Stimulated activated CD4-positive, alpha-beta T cell treated with anti-CD3 and anti-CD28 coated beads, TNF-alpha, amount 100 ng/mL, for 48 hours (primary cell): ENCODE measurements around the gene KCNIP1.
A peak's percentile ranks its signal among the peaks of the same experiment; 100 is the strongest.

Experiments used
- DNase-seq, 3 donors: peaks; one replicate each; pipeline ENCODE4 v3.0.0-alpha.2; 2020; ENCODE audit warnings: low read depth in 3 of 3

KCNIP1 gene

DNA sequence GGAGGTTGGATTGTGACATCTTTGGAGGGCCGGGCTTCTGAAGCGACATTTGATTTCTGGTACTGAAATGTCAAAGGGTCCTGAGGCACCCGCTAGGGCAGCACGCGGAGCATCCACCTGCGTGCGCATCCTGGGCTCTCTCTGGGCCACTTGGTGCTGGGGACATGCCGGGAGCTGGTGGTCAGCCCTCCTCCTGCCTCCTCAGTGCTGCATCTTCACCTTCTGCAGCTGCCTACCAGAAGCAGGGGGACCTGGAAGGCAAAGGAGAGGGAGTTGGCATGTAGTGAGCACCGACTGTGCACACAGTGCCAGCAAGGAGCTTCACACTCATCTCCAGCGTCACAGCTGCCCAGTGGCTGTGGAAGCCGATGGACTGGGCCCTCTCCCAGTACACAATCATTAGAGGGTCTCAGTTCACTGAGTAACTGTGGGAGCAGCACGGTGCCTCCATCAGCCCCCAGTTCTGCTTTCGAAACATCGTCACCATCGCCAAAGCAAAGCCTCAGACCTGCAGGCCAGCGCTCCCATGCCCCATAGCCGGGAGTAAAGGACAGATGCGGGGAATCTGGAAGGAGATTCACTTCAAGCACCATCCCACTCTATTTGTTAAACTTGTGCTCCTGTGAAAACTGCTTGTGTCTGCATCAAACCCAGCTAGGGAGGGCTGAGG, 138.4 kb downstream of the KCNIP1 start:
- no peak for DNase-seq

DNA sequence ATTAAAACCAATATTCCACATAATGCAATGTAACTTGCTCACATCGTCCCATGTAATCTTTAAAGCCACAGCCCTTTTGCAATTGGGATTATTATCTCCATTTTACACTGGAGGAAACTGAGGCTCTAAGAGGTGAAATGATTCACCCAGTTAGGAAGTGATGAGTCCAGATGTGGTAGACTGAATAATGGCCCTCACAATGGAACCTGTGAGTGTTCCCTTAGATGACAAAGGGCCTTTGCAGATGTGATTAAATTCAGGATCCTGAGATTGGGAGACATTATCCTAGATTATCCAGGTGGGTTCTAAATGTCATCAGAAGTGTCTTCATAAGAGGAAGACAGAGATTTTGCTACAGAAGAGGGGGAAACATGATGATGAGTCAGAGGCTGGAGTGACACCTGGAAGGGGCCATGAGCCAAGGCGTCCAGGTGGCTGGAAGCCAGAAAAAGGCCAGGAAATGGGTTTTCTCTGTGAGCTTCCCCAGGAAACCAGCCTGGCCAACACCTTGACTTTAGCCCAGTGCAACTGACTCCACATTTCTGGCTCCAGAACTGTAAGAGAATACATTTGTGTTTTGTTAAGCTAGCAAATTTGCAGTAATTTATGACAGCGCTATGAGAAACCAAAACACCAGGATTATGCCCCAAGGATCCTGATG, 139.1 kb downstream of the KCNIP1 start:
- no peak for DNase-seq

DNA sequence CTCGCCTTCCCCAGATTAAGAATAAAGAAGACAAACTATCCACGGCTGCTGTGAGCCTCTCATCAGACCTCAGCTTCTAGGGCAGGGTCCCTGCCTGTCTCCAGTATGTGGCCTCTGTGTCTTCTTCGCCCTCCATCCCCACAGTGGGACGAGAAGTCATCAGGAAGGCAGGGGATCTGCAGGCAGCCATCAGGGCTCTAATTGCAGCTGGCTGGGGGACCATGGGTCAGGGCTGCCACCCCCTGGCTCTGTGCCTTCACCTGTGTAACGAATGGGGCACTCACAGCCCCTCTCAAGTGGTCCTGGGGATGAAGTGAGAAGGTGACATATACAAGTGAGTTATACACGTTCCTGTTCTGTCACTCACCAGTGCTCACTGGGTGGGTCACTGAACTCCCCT, 139.8 kb downstream of the KCNIP1 start:
- DNase-seq: no peak

DNA sequence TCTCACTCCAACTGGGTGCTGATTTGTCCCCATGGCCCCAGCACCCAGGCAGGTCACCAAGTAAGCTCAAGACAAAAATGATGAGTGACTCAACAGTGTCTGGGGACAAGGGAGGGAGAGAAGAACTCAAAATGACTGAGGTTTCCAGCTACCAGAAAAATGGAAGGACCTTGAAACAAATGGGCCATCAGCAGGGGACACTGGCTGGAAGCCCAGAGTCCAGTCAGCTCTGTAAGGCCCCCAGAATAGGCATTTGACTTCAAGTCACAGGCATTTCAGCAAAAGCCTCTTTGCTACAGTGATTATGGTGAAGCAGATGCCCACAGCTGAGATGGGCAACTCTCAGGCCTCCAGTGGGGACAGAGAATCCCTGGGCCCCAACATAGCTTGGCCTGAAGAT, 140.7 kb downstream of the KCNIP1 start:
- no peak for DNase-seq

DNA sequence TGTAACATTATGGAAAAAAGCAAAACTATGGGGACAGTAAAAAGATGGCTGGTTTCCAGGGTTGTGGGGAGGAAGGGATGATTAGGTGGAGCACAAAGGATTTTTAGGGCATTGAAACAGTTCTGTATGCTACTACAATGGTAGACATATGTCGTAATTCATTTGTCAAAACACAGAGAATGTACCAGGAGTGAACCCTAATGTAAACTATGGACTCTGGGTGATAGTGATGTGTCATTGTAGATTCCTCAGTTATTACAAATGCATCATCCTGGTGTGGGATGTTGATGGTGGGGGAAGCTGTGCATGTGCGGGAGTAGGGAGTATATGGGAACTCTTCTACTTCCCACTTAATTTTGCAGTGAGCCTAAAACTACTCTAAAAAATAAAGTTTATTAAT, 144.7 kb downstream of the KCNIP1 start:
- no peak for DNase-seq

DNA sequence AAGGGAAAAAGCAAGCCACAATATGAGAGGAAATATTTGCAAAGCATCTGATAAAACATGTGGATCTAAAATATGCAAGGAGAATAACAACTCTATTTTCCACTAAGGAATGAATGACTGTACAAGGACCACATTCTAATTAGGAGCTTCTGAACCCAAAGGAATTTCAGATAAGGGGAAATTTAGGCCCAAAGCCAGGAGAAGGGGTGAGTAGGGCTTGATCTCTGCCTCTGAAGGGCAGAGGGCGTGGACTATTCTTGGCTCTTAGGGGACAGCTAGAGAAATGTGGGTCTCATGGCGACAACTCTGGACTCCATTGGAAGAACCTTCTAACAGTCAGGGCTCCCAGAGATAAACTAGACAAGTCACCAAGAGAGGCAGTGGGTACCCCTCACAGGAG, 147.0 kb downstream of the KCNIP1 start:
- no peak for DNase-seq

DNA sequence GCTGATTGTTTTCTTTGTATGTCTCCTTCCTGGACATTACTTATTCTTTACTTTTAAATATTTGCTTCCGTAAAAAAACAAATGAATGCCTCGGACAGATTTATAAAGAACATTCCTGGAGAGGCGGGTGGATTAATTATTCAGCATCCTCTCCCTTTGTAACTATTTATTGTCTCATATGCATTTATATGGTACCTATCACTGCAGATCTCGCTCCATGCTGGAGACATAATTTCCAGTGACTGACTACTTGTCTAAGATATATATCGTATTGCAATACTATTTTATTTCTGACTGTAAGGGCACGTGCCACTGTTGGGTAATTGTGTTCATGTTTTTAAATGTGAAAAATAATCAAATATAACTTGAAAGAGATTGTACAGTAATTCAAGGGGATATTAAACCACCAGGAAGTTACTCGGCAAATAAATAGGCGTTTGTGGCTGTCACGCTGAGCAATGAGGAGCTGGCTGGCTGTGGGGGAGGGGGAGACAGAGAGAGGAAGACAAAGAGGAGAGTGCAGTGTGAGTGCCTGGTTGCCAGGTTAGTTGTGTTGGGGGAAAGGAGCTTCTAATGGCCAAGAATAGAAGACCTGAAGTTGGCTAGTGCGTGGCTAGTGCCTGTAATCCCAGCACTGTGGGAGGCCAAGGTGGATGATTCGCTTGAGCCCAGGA, 147.9 kb downstream of the KCNIP1 start:
- no peak for DNase-seq

- no peak for DNase-seq
Measured at GRCh38 chr5:170655476-170655875, 151.7 kb downstream of the KCNIP1 start.

DNA sequence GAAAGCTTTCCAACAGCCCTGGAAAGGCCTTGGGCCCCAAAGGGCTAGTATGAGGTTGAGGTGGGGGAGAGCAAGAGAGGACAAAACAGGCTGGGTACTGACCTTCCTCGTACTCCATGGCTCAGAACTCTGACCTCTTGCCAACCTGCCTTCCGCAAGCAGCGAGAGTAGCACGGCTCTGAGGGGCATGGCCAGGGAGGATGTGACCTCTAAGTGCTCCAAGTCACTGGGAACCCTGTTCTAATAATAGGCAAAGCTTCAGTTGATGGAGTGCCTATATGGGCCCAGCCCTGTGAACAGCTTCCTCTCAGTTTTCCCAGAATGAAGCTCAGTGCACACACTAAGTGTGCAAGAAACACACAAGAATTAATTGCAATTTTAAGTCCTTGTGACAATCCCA, 152.1 kb downstream of the KCNIP1 start:
- DNase-seq: no peak

- DNase-seq: no peak
Measured at GRCh38 chr5:170656346-170656745, 152.5 kb downstream of the KCNIP1 start.

DNA sequence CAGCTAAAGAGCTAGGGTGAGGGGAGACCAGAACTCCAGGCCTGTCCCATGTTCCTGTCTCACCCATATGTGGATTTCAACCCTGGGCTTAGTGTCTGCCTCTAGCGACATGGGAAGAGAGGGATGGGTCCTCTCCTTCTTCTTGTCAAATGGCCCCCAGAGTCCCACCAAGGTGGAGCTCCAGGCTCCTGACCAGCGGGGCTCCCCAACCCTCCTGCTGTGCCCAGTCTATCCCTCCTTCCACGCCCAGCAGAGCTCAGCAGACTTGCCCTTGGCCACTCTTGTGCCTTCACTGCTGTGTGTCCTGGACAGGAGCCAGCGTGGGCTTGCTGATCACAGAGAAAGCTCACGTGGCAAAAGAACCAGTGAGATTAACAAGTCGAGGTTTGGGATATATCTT, 156.7 kb downstream of the KCNIP1 start:
- no peak for DNase-seq

DNA sequence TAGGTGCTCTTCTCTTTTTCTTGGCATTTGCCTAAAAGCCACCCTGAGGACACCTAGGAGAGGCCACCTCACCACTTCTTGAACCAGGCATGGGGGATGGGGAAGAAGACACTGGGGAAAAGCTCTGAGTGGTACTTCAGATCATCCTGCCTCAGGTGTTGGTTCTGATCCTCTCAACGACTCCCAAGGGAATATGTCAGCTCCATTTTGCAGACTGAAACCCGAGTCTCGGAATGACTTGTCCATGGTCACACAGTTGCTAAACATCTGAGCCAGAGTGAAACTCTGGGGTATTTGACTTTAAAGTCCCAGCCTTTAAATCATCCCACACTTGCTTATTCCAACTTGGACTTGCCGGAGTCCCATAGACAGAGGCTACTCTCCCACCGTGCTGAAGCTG, 159.1 kb downstream of the KCNIP1 start:
- no peak for DNase-seq

DNA sequence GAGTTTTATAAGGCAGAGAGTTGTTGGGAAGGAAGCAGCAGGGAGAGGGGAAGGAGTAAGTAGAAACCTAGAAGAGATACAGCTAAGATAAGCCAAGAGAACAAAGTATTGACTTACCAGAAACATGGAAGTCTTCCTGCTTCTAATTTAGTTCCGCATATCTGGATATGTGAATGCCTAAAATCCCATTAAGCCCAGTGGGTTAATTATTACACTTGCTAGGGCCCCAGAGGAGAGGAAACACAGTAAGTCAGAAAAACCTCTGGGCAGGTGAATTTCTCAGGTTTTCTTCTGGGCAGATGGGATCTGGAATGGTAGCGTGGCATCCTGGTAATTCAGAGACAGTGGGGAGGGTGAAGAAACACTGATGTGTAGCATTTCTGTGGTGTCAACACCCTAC, 175.0 kb downstream of the KCNIP1 start:
- DNase-seq: no peak

GRCh38 chr5:170681013-170681433, 177.2 kb downstream of the KCNIP1 start:
- DNase-seq: peak; percentile 12 to 27 (median 13)

DNA sequence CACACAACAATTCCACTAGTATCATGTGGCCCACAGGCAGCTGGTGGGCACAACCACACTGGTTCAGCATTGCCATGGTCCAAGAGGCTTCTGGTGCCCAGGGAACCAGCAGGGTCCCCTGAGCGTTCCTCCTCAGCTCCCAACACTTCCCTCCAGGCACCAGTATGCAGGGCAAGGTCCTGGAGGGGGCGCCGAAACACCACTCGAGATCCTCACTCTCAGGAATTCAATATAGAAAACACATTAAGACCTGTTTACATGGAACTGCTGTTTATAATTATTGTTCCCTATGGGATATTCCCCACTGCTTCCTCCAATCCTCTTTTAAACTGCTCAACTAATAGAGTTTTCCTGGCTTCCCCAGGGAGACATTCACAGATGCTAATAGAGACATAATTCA, 187.8 kb downstream of the KCNIP1 start:
- DNase-seq: no peak

DNA sequence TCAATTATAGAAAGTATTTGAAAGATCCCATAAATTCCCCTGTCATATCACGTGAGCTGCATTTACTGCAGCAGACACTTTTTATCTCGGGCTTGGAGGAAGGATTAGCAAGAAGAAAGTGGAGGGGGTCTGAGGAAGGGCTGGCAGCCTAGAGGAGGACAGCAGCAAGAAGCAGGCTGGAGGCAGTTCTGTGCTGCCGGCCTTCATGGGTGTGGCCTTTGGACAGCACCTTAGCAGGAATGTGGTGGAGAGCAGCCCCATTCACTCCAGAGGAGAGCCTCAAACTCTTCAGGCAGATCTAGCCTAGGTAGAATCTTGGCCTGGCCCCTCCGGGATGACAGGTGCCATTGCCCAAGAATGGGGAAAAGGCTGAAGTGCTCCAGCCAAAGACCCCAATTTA, 189.9 kb downstream of the KCNIP1 start:
- no peak for DNase-seq

DNA sequence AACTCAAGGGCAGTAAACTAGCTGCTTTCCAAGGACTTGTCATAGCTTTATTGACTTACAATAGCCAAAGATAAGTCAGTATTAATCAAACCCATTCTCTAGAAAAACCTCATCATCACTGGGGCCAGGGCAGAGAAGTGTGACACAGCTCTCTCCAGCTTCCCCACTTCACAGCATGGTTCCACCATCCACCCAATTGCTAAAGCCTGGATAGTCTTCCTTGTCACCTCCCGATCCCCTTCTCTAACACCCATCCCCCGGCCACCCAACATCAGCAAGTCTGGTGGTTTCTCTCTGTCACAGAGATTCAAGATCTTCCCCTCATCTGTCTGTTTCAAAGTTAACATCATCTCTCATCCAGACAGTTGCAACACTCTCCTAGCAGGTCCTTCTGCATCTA, 191.1 kb downstream of the KCNIP1 start:
- DNase-seq: no peak

GRCh38 chr5:170697031-170697430, 193.2 kb downstream of the KCNIP1 start:
- no peak for DNase-seq

GRCh38 chr5:170700503-170700902, 196.7 kb downstream of the KCNIP1 start:
- no peak for DNase-seq

DNA sequence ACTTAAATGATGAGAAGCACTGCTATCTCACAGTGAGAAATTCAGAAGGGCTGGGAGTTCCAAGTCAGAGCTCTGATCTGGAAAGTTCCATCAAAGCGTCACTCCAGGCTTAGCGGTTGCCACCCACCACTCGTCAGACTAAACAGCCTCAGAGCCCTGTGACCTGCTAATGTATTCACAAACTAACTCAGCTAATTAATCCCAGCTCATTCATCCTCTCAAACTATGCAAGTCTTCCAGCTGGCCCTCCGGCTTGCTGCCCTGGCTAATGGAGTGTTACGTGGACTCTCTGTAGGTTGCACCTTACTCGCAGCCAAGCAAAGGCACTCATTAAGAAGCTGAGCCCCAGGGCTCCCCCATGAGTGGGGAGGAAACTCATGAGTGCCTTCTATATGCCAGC, 197.5 kb downstream of the KCNIP1 start:
- DNase-seq: no peak

DNA sequence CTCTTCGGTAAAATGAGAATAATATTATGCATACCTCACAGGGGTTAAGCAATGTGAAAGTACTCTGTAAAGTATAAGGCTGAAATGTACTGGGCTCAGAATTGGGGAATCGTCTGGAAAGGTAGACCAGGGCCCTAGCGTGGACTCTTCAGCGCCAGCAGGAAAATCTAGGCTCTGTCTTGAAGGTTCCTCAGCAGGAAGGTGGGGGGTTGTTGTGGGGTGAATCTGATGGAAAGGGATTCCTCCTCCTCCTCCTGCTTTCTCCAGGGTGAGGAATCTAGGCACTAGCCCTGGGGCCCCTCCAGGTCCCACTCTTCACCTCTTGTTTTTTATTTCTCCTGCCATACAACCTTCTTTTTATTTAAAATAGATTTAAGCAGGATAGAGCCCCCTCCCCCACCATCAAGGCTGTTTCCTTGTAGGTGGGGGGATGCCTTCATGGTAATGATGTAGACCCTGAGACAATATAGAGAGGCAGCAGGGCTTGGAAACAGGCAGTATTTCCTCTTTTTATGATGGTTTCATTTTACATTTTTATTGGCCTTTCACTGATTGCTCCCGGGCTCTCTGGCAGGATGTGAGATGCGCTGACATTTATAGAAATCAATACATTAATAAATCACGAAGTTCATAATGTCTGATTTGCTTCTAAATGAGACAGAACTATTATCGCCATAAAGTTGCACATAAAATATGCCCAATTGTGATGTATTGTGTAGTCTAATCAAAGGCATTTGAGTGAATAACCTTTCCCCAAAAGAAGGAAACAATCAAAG, 200.8 kb downstream of the KCNIP1 start:
- no peak for DNase-seq

DNA sequence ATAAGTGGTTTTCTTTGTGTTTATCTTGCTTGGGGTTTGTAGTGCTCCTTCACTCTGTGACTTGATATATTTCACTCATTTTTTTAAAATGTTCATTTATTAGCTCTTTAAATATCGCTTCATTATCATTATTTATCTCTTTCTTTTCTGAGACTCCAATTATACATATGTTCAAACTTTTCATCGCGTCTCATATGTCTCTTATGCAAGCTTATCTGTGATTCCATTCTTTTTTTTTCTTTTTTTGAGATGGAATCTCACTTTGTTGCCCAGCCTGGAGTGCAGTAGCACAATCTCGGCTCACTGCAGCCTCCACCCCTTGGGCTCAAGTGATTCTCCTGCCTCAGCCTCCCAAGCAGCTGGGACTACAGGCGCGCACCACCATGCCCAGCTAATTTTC, 205.8 kb downstream of the KCNIP1 start:
- no peak for DNase-seq
